Caco-2 (cell line): ENCODE results near the gene PRSS1. TPM values are rescaled to one million over a fixed set of nuclear protein-coding genes. Genes with fewer than 3 reads are reported as not detected.

Experiments
- BruUV-seq: library from RNA; stranded (reverse); fragments of 400-500 nt; replicated peaks from 2 replicates; lab custom pipeline; 2021; lab: Mats Ljungman, UMichigan
- CTCF ChIA-PET: fragments of 300-600 bp; sonication (Branson Sonifier 250); formaldehyde crosslinking; loops from one replicate; lab custom pipeline; 2022; ENCODE audit warnings: antibody characterized with exemption; lab: Charles Lee
- POLR2A ChIA-PET: fragments of 300-600 bp; sonication (Branson Sonifier 250); formaldehyde crosslinking; loops from one replicate; lab custom pipeline; 2022; ENCODE audit warnings: antibody characterized with exemption; lab: Charles Lee
- DNase-seq, 2 experiments: peaks; one replicate each; pipeline versions ENCODE4 v3.0.0 to v3.0.0-alpha.2; 2020 to 2022
- H3K27me3 ChIP-seq: replicated peaks from 2 replicates; pipeline ENCODE4 v1.6.0; 2011; ENCODE audit warnings: low read length; ENCODE audit not compliant: control insufficient read depth, insufficient read depth
- H3K36me3 ChIP-seq: 2 replicates; pipeline ENCODE4 v1.5.1; 2011; ENCODE audit warnings: low read length; ENCODE audit not compliant: control insufficient read depth, insufficient read depth
- H3K4me1 ChIP-seq: fragments of 250-450 bp; sonication (Bioruptor Pico); 2 replicates; pipeline ENCODE4 v1.5.1; 2020; ENCODE audit warnings: mild to moderate bottlenecking
- H3K4me3 ChIP-seq: 2 replicates; pipeline ENCODE4 v1.5.1; 2011; ENCODE audit warnings: low read depth, mild to moderate bottlenecking, control low read depth, low read length
- H3K9me3 ChIP-seq: fragments of 250-450 bp; sonication (Bioruptor Pico); 2 replicates; pipeline ENCODE4 v1.5.1; 2020; ENCODE audit warnings: mild to moderate bottlenecking, moderate library complexity
- H3K27ac Mint-ChIP-seq: one replicate; pipeline ENCODE4 v1.8.0; 2022; ENCODE audit warnings: mixed read lengths; ENCODE audit not compliant: unreplicated experiment
- H3K27me3 Mint-ChIP-seq: one replicate; pipeline ENCODE4 v1.8.0; 2022; ENCODE audit warnings: mixed read lengths; ENCODE audit not compliant: insufficient read depth, unreplicated experiment
- H3K36me3 Mint-ChIP-seq: one replicate; pipeline ENCODE4 v1.8.0; 2022; ENCODE audit warnings: mild to moderate bottlenecking, mixed read lengths; ENCODE audit not compliant: insufficient read depth, unreplicated experiment
- H3K4me1 Mint-ChIP-seq: one replicate; pipeline ENCODE4 v1.8.0; 2022; ENCODE audit warnings: low read depth, mixed read lengths; ENCODE audit not compliant: unreplicated experiment
- H3K4me3 Mint-ChIP-seq: one replicate; pipeline ENCODE4 v1.8.0; 2022; ENCODE audit warnings: mild to moderate bottlenecking, moderate library complexity, mixed read lengths; ENCODE audit not compliant: unreplicated experiment
- H3K9me3 Mint-ChIP-seq: one replicate; pipeline ENCODE4 v1.8.0; 2022; ENCODE audit warnings: mixed read lengths; ENCODE audit not compliant: unreplicated experiment
- intact Hi-C: fragments of 100-400 bp; cut with micrococcal nuclease; formaldehyde crosslinking; loops from one replicate; pipeline ENCODE4 v1.10.0; 2022; ENCODE audit not compliant: unreplicated experiment
- total RNA-seq: library from RNA; stranded (reverse); gene quantifications from 2 replicates; pipeline ENCODE4 v1.2.3, GENCODE V29; 2022
- TF ChIP-seq, protein P1 (sequence below), 2 experiments: fragments of 200-600 bp in 1 of 2; IDR thresholded peaks; 1 replicate in 1 of 2; 2 replicates in 1 of 2; pipeline versions ENCODE4 v1.5.1 to v1.8.0; 2011 to 2022; ENCODE audit warnings: antibody characterized with exemption in 1 of 2, control low read depth in 1 of 2, inconsistent platforms in 1 of 2, low read depth in 1 of 2, low read length in 1 of 2, mild to moderate bottlenecking in 1 of 2, moderate library complexity in 1 of 2; ENCODE audit not compliant: insufficient read depth in 1 of 2, severe bottlenecking in 1 of 2, unreplicated experiment in 1 of 2

The PRSS1 gene
- total RNA-seq, 1 experiment from 2014 or later, result 18.1 TPM

GRCh38 chr7:142717453-142717852 lies 31.8 kb upstream of the PRSS1 start:
- POLR2A ChIA-PET, result no interaction called here
- no peak overlapping the region for H3K27ac Mint-ChIP-seq
- no peak overlapping the region for H3K4me3 ChIP-seq
- no TSS peak for BruUV-seq
- no peaks in the 10 kb centered on the region for H3K9me3 ChIP-seq
- intact Hi-C loops, result no loop called here
- H3K27me3 ChIP-seq, result no peaks in the 10 kb centered on the region
- TF ChIP-seq, protein P1, sequence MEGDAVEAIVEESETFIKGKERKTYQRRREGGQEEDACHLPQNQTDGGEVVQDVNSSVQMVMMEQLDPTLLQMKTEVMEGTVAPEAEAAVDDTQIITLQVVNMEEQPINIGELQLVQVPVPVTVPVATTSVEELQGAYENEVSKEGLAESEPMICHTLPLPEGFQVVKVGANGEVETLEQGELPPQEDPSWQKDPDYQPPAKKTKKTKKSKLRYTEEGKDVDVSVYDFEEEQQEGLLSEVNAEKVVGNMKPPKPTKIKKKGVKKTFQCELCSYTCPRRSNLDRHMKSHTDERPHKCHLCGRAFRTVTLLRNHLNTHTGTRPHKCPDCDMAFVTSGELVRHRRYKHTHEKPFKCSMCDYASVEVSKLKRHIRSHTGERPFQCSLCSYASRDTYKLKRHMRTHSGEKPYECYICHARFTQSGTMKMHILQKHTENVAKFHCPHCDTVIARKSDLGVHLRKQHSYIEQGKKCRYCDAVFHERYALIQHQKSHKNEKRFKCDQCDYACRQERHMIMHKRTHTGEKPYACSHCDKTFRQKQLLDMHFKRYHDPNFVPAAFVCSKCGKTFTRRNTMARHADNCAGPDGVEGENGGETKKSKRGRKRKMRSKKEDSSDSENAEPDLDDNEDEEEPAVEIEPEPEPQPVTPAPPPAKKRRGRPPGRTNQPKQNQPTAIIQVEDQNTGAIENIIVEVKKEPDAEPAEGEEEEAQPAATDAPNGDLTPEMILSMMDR (IDR thresholded peaks at IDR 0.05; ENCODE audit: insufficient read depth in 1 of 2, low read depth in 1 of 2, low read length in 1 of 2, severe bottlenecking in 1 of 2, unreplicated experiment in 1 of 2), result no peak
- H3K9me3 Mint-ChIP-seq, result no peaks in the 10 kb centered on the region
- peaks cover 12% of the 10 kb centered on the region for H3K27me3 Mint-ChIP-seq
- H3K4me3 Mint-ChIP-seq, result no peak overlapping the region
- no peaks in the 10 kb centered on the region for H3K4me1 Mint-ChIP-seq
- H3K36me3 Mint-ChIP-seq, result no peaks in the 10 kb centered on the region
- no peak for DNase-seq
- no peaks in the 10 kb centered on the region for H3K36me3 ChIP-seq
- no peaks in the 10 kb centered on the region for H3K4me1 ChIP-seq
- CTCF ChIA-PET, result no interaction called here

- Histone ChIP-seq H3K4me1 (no peaks in the 10 kb centered on the region), H3K27me3 (no peaks in the 10 kb centered on the region), H3K4me3 (no peak overlapping the region), H3K9me3 (no peaks in the 10 kb centered on the region), H3K36me3 (no peaks in the 10 kb centered on the region)
- ChIA-PET CTCF (interaction anchor here (1.6 kb wide), 1 partner anchor 65 kb away, joined by 6 read pairs; no protein-coding TSS in a partner anchor), POLR2A (no interaction called here)
- H3K27ac Mint-ChIP-seq, result no peak overlapping the region
- no TSS peak for BruUV-seq
- no peaks in the 10 kb centered on the region for H3K36me3 Mint-ChIP-seq
- H3K4me1 Mint-ChIP-seq, result no peaks in the 10 kb centered on the region
- no peaks in the 10 kb centered on the region for H3K9me3 Mint-ChIP-seq
- TF ChIP-seq, protein P1 (IDR thresholded peaks at IDR 0.05; ENCODE audit: insufficient read depth in 1 of 2, low read depth in 1 of 2, low read length in 1 of 2, severe bottlenecking in 1 of 2, unreplicated experiment in 1 of 2), result no peak
- intact Hi-C loops, result no loop called here
- peaks cover 9% of the 10 kb centered on the region for H3K27me3 Mint-ChIP-seq
- DNase-seq, result no peak
- no peak overlapping the region for H3K4me3 Mint-ChIP-seq
Observed at GRCh38 chr7:142718313-142718712, 31.0 kb upstream of the PRSS1 start.

- Histone ChIP-seq H3K27me3 (no peaks in the 10 kb centered on the region), H3K4me1 (no peaks in the 10 kb centered on the region), H3K4me3 (no peak overlapping the region), H3K36me3 (no peaks in the 10 kb centered on the region), H3K9me3 (no peaks in the 10 kb centered on the region)
- POLR2A ChIA-PET, result no interaction called here
- Mint-ChIP-seq H3K36me3 (no peaks in the 10 kb centered on the region), H3K27me3 (peaks cover 7% of the 10 kb centered on the region), H3K4me3 (no peak overlapping the region), H3K27ac (no peak overlapping the region), H3K9me3 (no peaks in the 10 kb centered on the region), H3K4me1 (no peaks in the 10 kb centered on the region)
- CTCF ChIA-PET, result no interaction called here
- TF ChIP-seq, protein P1 (IDR thresholded peaks at IDR 0.05; ENCODE audit: insufficient read depth in 1 of 2, low read depth in 1 of 2, low read length in 1 of 2, severe bottlenecking in 1 of 2, unreplicated experiment in 1 of 2), result no peak
- intact Hi-C loops, result no loop called here
- no peak for DNase-seq
- BruUV-seq, result no TSS peak
Observed at GRCh38 chr7:142720172-142720773, 29.0 kb upstream of the PRSS1 start.
